IMR-90 (cell line): ENCODE measurements around the gene DLL4. TPM values are rescaled to one million over a fixed set of nuclear protein-coding genes. Genes with fewer than 3 reads are reported as not detected.

Experiments used
- ATAC-seq: fragments of 200-7000 bp; cut with Tn5 transposase; 2 replicates; pipeline ENCODE4 v1.9.1; 2020; ENCODE audit warnings: low read depth, mild to moderate bottlenecking, moderate library complexity
- BruUV-seq: library from RNA; stranded (reverse); fragments of 400-500 nt; replicated peaks from 2 replicates; lab custom pipeline; 2021; lab: Mats Ljungman, UMichigan
- CTCF ChIA-PET: fragments of 300-600 bp; formaldehyde crosslinking; extraction: SDS; loops from one replicate; lab custom pipeline; 2021; ENCODE audit warnings: antibody characterized with exemption; lab: Yijun Ruan, JAX
- POLR2A ChIA-PET: fragments of 300-600 bp; sonication (Branson Sonifier 250); formaldehyde crosslinking; loops from one replicate; lab custom pipeline; 2022; ENCODE audit warnings: antibody characterized with exemption; ENCODE audit not compliant: unreplicated experiment; lab: Charles Lee
- DNase-seq: peaks from one replicate; pipeline ENCODE4 v3.0.0; 2013
- H2AFZ ChIP-seq: replicated peaks from 2 replicates; pipeline ENCODE3; 2013; ENCODE audit warnings: low read length, mild to moderate bottlenecking; ENCODE audit not compliant: poor library complexity
- H2AK5ac ChIP-seq: 2 replicates; pipeline ENCODE4 v1.6.1; 2013; ENCODE audit warnings: low read depth, low read length, inconsistent platforms
- H2AK9ac ChIP-seq: replicated peaks from 2 replicates; pipeline ENCODE3; 2013; ENCODE audit warnings: mild to moderate bottlenecking, low read depth, low read length, moderate library complexity; ENCODE audit not compliant: poor library complexity
- H2BK120ac ChIP-seq: 2 replicates; pipeline ENCODE4 v1.6.1; 2013; ENCODE audit warnings: low read depth, low read length, inconsistent platforms
- H2BK15ac ChIP-seq: 3 replicates; pipeline ENCODE4 v1.6.1; 2013; ENCODE audit warnings: low read depth, low read length, inconsistent platforms
- H2BK20ac ChIP-seq: 2 replicates; pipeline ENCODE4 v1.6.1; 2013; ENCODE audit warnings: low read depth, mild to moderate bottlenecking, inconsistent platforms, low read length, moderate library complexity
- H2BK5ac ChIP-seq: 2 replicates; pipeline ENCODE4 v1.6.1; 2013; ENCODE audit warnings: mild to moderate bottlenecking, low read depth, low read length, inconsistent platforms; ENCODE audit not compliant: poor library complexity, severe bottlenecking
- H3K14ac ChIP-seq: replicated peaks from 2 replicates; pipeline ENCODE4 v1.6.1; 2013; ENCODE audit warnings: low read depth, low read length, inconsistent platforms
- H3K18ac ChIP-seq: 2 replicates; pipeline ENCODE4 v1.6.1; 2013; ENCODE audit warnings: low read depth, low read length, control low read depth
- H3K23ac ChIP-seq: 2 replicates; pipeline ENCODE4 v1.6.1; 2013; ENCODE audit warnings: low read depth, low read length, inconsistent platforms
- H3K27ac ChIP-seq: 2 replicates; pipeline ENCODE4 v1.5.1; 2013; ENCODE audit warnings: mild to moderate bottlenecking, control low read depth, low read length; ENCODE audit not compliant: insufficient read depth
- H3K27me3 ChIP-seq: 2 replicates; pipeline ENCODE4 v1.6.1; 2013; ENCODE audit warnings: low read length; ENCODE audit not compliant: control insufficient read depth, insufficient read depth
- H3K36me3 ChIP-seq: 2 replicates; pipeline ENCODE4 v1.6.1; 2013; ENCODE audit warnings: low read length, mixed read lengths; ENCODE audit not compliant: control insufficient read depth, insufficient read depth
- H3K4ac ChIP-seq: 2 replicates; pipeline ENCODE4 v1.6.1; 2013; ENCODE audit warnings: low read depth, low read length, inconsistent platforms
- H3K4me1 ChIP-seq: 2 replicates; pipeline ENCODE4 v1.6.1; 2013; ENCODE audit warnings: low read length, mixed read lengths; ENCODE audit not compliant: control insufficient read depth, insufficient read depth
- H3K4me2 ChIP-seq: 2 replicates; pipeline ENCODE4 v1.6.1; 2013; ENCODE audit warnings: low read depth, mild to moderate bottlenecking, control low read depth, low read length, moderate library complexity
- H3K4me3 ChIP-seq: 2 replicates; pipeline ENCODE4 v1.5.1; 2013; ENCODE audit warnings: low read depth, mild to moderate bottlenecking, control low read depth, low read length, moderate library complexity; ENCODE audit not compliant: insufficient read depth
- H3K56ac ChIP-seq: 2 replicates; pipeline ENCODE4 v1.6.1; 2013; ENCODE audit warnings: low read length, inconsistent platforms; ENCODE audit not compliant: insufficient read depth; ENCODE audit errors: extremely low read depth
- H3K79me1 ChIP-seq, 2 experiments: 2 replicates each; pipeline ENCODE4 v1.6.1; 2013; ENCODE audit warnings: low read length in 2 of 2, inconsistent platforms in 1 of 2, low read depth in 1 of 2
- H3K9ac ChIP-seq: 2 replicates; pipeline ENCODE4 v1.6.1; 2013; ENCODE audit warnings: low read depth, low read length, control low read depth
- H3K9me1 ChIP-seq: 2 replicates; pipeline ENCODE4 v1.6.1; 2013; ENCODE audit warnings: low read length, inconsistent platforms; ENCODE audit not compliant: insufficient read depth
- H3K9me3 ChIP-seq: 2 replicates; pipeline ENCODE4 v1.6.1; 2013; ENCODE audit warnings: low read length; ENCODE audit not compliant: control insufficient read depth, insufficient read depth
- H4K20me1 ChIP-seq: 2 replicates; pipeline ENCODE4 v1.6.1; 2013; ENCODE audit warnings: low read length, inconsistent platforms; ENCODE audit not compliant: insufficient read depth
- H4K5ac ChIP-seq: 2 replicates; pipeline ENCODE4 v1.6.1; 2013; ENCODE audit warnings: mild to moderate bottlenecking, low read depth, low read length, control low read depth
- H4K8ac ChIP-seq, 2 experiments: 2 replicates each; pipeline ENCODE4 v1.6.1; 2013; ENCODE audit warnings: low read depth in 2 of 2, low read length in 2 of 2, control low read depth in 1 of 2, inconsistent platforms in 1 of 2
- H4K91ac ChIP-seq: 2 replicates; pipeline ENCODE4 v1.6.1; 2013; ENCODE audit warnings: low read depth, low read length, inconsistent platforms; ENCODE audit not compliant: insufficient read depth
- RAD21 ChIP-seq: IDR thresholded peaks from 2 replicates; pipeline ENCODE4 v1.6.1; 2012; ENCODE audit warnings: low read length, improper control_type of control experiment
- WGBS, 2 experiments: methylation state at CpG; one replicate each; pipeline versions ENCODE4 v1.1.5 to v1.1.7; 2013; ENCODE audit warnings: missing lambda C conversion rate in 2 of 2; ENCODE audit not compliant: insufficient read length in 1 of 2; ENCODE audit errors: extremely low coverage in 2 of 2; 5-methylcytosine and 5-hydroxymethylcytosine counted together
- dilution Hi-C: fragments of 300-500 bp; cut with HindIII; formaldehyde crosslinking; loops from one replicate; pipeline ENCODE4 v1.14.3; 2018; ENCODE audit warnings: low sequenced_read_pairs; ENCODE audit not compliant: unreplicated experiment
- in situ Hi-C: fragments of 300-500 bp; cut with MboI; formaldehyde crosslinking; loops from 3 replicates; pipeline ENCODE4 v1.14.3; 2019; ENCODE audit warnings: low sequenced_read_pairs, inconsistent platforms, mixed read lengths
- intact Hi-C: fragments of 100-400 bp; cut with micrococcal nuclease; formaldehyde crosslinking; loops from 2 replicates; pipeline ENCODE4 v1.10.0; 2022
- polyA plus RNA-seq, 3 experiments: library from polyadenylated mRNA; depleted of rRNA; stranded (reverse); fragments of >200 nt; gene quantifications; 2 replicates each; pipeline ENCODE4 v1.2.3, GENCODE V29; 2012; ENCODE audit warnings: low replicate concordance in 1 of 3
- total RNA-seq: library from RNA; depleted of rRNA; stranded (reverse); fragments of >200 nt; gene quantifications from 2 replicates; pipeline ENCODE4 v1.2.3, GENCODE V29; 2012

Gene DLL4
- total and polyA plus RNA-seq, 2 of the 4 experiments (the other 2 are of a cell fraction) = 1.8 to 3.4 TPM

- peak overlapping the region; percentile 55 for H2BK5ac ChIP-seq
- no peak overlapping the region for H4K91ac ChIP-seq
- DNase-seq (peak; percentile 29), ATAC-seq (no peak)
- no peak overlapping the region for H3K56ac ChIP-seq
- no peak for TF ChIP-seq RAD21
- intact Hi-C loops (no loop called here), dilution Hi-C loops (no loop called here), in situ Hi-C loops (no loop called here)
- 80% methylated on average over 1 of the region's 3 CpGs; no CpG with 5 or more reads in 1 of the 2 experiments for WGBS, 2 experiments
- ChIA-PET CTCF (interaction anchor here (1.9 kb wide), 1 partner anchor 62 kb away, joined by 4 read pairs; no protein-coding TSS in a partner anchor), POLR2A (interaction anchor here (1.0 kb wide), 2 partner anchors 15 to 29 kb away, joined by 3 read pairs; no protein-coding TSS in a partner anchor)
- H3K4me2 ChIP-seq = peak overlapping the region; percentile 68
- H2AK5ac ChIP-seq = no peak overlapping the region
- H2AFZ ChIP-seq = no peak overlapping the region
- no peak overlapping the region for H2AK9ac ChIP-seq
- peaks cover 18 to 62% of the 10 kb centered on the region in 2 experiments for H3K79me1 ChIP-seq
- peak overlapping the region; percentile 56 for H3K9ac ChIP-seq
- H3K27ac ChIP-seq = peak overlapping the region; percentile 15; the same call in 1 of the 2 replicates
- H3K4me3 ChIP-seq = peak overlapping the region; percentile 16; the same call in 1 of the 2 replicates
- no peak overlapping the region for H4K5ac ChIP-seq
- H2BK120ac ChIP-seq = no peak overlapping the region
- peaks cover 32% of the 10 kb centered on the region for H3K9me1 ChIP-seq
- peaks cover 55% of the 10 kb centered on the region for H4K20me1 ChIP-seq
- H3K4me1 ChIP-seq = peaks cover 31% of the 10 kb centered on the region
- no TSS peak for BruUV-seq
- H3K27me3 ChIP-seq = no peaks in the 10 kb centered on the region
- peak overlapping the region; percentile 64; the same call in 1 of the 2 replicates for H3K23ac ChIP-seq
- H2BK15ac ChIP-seq = no peak overlapping the region
- H3K36me3 ChIP-seq = peaks cover 28% of the 10 kb centered on the region
- H3K18ac ChIP-seq = no peak overlapping the region
- no peaks in the 10 kb centered on the region for H3K9me3 ChIP-seq
- H2BK20ac ChIP-seq = no peak overlapping the region
- peak overlapping the region; percentile 77 for H3K14ac ChIP-seq
- peak overlapping the region; percentile 11 to 27; a peak in 2 of 4 replicates for H4K8ac ChIP-seq
- peak overlapping the region; percentile 58 for H3K4ac ChIP-seq
These were observed 26.9 kb downstream of the DLL4 start for GRCh38 chr15:40955930-40956540.
